Stimulated activated naive CD8-positive, alpha-beta T cell treated with anti-CD3 and anti-CD28 coated beads, Interleukin-15, amount 100 ng/mL, for 72 hours (primary cell): ENCODE data around the gene GALK2.

Experiments used
- ATAC-seq: fragments of 150-1000 bp; cut with Tn5 transposase; 2 replicates; pipeline ENCODE4 v1.10.0; 2021; ENCODE audit warnings: mild to moderate bottlenecking, moderate library complexity
- DNase-seq, 2 donors: peaks; one replicate each; pipeline ENCODE4 v3.0.0; 2021 to 2022
- H3K27ac Mint-ChIP-seq, 2 donors: one replicate each; pipeline ENCODE4 v1.8.0; 2022; ENCODE audit warnings: mild to moderate bottlenecking in 2 of 2, mixed read lengths in 2 of 2, moderate library complexity in 2 of 2
- H3K27me3 Mint-ChIP-seq: one replicate; pipeline ENCODE4 v1.8.0; 2022; ENCODE audit warnings: mixed read lengths
- H3K4me1 Mint-ChIP-seq: one replicate; pipeline ENCODE4 v1.8.0; 2022; ENCODE audit warnings: mild to moderate bottlenecking, mixed read lengths
- H3K4me3 Mint-ChIP-seq, 2 donors: one replicate each; pipeline ENCODE4 v1.8.0; 2022; ENCODE audit warnings: mild to moderate bottlenecking in 2 of 2, mixed read lengths in 2 of 2, moderate library complexity in 1 of 2
- H3K9me3 Mint-ChIP-seq, 2 donors: one replicate each; pipeline ENCODE4 v1.8.0; 2022; ENCODE audit warnings: mixed read lengths in 2 of 2

GALK2 gene

DNA sequence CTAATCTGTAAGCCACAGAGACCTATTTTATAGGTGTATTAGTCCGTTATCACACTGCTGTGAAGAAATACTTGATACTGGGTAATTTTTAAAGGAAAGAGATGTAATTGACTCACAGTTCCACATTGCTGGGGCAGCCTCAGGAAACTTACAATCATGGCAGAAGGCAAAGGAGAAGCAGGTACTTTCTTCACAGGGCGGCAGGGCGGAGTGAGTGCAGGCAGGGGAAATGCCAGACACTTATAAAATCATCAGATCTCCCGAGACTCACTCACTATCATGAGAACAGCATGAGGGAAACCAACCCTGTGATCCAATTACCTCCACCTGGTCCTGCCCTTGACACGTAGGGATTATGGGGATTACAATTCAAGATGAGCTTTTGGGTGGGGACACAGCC lies 108.7 kb downstream of the GALK2 start:
- H3K4me3 Mint-ChIP-seq: no peak overlapping the region
- no peaks in the 10 kb centered on the region for H3K9me3 Mint-ChIP-seq
- no peak overlapping the region for H3K27ac Mint-ChIP-seq
- ATAC-seq: no peak
- no peaks in the 10 kb centered on the region for H3K4me1 Mint-ChIP-seq
- no peaks in the 10 kb centered on the region for H3K27me3 Mint-ChIP-seq
- no peak for DNase-seq

DNA sequence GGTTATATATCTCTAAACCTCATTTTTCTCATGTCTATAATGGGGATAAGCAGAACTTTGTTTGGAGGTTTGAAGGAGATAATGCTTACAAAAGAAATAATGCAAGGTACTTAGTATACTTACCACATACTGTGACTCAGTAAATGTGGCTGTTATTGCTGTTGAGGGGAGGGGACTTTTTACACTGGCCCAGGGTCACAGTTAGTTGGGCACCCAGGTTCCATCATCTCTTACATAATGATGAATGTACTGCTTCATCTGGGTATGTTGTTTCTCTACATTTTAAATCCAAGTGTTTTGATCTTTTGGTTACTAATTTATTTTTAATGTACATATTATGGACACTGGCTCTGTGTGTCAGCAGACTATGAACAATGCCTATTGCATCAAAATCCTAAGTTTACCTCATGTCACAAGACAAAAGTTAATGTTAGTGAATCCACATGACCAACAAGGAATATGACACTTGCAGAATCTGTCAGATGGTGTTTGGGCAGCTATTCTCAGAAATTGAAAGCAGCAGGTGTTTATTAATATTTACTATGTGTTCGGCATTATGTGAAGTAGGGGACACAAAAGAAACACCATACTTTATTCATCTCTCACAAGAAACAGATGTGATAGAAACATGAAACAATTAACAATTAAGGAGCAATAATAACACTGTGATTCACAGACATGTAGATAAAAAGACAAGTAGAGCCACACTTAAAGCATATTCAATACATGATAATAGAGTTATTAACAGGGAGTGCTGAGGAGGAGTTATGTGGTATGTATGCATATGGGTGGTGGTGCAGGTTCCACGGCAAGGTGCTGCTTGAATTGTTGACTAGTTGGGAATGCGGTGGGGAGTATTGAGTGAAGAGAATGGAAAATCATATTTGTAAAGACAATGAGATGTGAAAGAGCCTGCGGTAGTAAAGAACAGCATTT lies 109.7 kb downstream of the GALK2 start:
- Mint-ChIP-seq H3K4me3 (no peak overlapping the region), H3K9me3 (no peaks in the 10 kb centered on the region), H3K27me3 (no peaks in the 10 kb centered on the region), H3K27ac (no peak overlapping the region), H3K4me1 (no peaks in the 10 kb centered on the region)
- no peak for DNase-seq
- ATAC-seq: peak; percentile 64

DNA sequence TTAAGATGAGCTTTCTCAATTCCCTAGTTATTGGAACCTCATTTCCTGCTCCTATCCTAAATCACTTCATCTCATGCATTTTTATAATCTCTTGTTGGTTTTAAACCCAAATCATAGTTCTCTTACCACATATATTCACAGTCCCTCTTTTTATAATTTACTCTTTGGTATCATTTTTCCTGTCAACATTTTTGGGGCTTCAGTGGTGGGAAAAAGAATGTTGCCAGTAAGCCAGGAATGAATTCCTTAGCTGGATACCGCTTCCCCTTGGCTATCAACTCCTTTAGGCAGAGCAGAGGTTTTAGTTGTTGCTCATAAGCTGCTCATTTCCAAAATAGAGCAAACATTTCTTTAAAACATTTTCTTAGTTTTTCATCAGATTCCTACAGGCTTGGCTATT lies 112.3 kb downstream of the GALK2 start:
- ATAC-seq: no peak
- H3K4me1 Mint-ChIP-seq: peaks cover 23% of the 10 kb centered on the region
- no peak overlapping the region for H3K27ac Mint-ChIP-seq
- H3K9me3 Mint-ChIP-seq: peaks cover 0 to 6% of the 10 kb centered on the region in 2 donors
- no peak for DNase-seq
- no peak overlapping the region for H3K4me3 Mint-ChIP-seq
- H3K27me3 Mint-ChIP-seq: no peaks in the 10 kb centered on the region

DNA sequence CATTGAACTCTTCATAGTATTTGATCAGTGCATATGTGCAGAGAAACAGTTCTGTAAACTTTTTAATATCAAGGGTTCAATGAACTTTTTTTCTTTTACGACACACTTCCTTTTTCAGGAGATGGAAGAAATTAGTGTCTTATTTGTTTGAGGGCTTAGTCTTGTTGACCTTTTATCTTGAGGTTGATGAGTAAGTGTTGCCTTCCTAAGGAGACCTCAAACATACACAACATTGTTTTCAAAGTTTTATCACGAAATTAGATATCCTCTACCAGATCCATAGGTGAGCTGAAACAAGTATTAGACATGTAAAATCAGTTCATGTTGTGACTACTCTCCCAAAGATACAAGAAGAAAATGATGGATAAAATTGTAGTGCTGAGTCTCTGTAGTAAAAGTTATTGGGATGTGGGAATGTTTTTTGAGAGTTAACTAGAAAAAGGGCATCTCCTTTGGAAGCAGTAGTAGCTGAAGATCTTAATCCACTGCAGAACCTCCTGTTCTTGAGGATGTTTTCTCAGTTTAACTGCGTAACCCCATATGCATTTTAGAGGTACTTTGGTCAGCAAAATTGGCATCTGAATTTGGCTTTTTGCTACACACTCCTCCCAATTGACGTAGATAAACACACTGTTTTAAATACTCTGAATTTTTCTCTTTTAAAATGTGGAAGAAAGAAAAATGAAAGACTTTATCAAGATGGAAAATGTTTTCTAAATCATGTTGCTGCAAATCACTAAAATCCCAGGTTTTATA lies 116.8 kb downstream of the GALK2 start:
- H3K27ac Mint-ChIP-seq: peak overlapping the region in 1 of 2 donors; percentile 81

DNA sequence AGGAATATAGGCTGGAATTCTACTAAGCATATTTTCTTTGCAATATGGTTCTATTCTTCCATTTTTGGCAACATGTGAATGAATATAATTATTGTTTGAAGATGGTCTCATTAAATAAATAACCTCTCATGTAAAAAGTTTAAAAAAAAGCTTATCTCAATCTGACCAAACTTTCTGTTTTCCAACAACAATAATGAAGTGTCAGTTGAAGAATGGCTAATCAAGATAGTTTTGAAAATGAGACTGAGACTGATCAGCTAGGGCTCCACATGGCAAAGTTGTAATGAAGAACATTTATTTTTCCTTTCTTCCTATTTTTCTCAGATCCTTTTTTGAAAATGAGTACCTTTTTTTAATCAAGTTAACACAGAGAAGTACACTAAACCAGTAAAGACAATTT lies 117.4 kb downstream of the GALK2 start:
- H3K9me3 Mint-ChIP-seq: peaks cover 0 to 6% of the 10 kb centered on the region in 2 donors
- H3K4me3 Mint-ChIP-seq: no peak overlapping the region
- no peaks in the 10 kb centered on the region for H3K27me3 Mint-ChIP-seq
- peaks cover 54% of the 10 kb centered on the region for H3K4me1 Mint-ChIP-seq
- H3K27ac Mint-ChIP-seq: peak overlapping the region; percentile 54 to 81
- ATAC-seq (no peak), DNase-seq (no peak)

More for the DNA sequence above, 116.8 kb downstream of the GALK2 start:
- Mint-ChIP-seq H3K4me3 (peak overlapping the region; percentile 21 to 24), H3K9me3 (peaks cover 0 to 6% of the 10 kb centered on the region in 2 donors), H3K4me1 (peaks cover 53% of the 10 kb centered on the region), H3K27me3 (no peaks in the 10 kb centered on the region)
- DNase-seq (no peak), ATAC-seq (peak; percentile 89)

DNA sequence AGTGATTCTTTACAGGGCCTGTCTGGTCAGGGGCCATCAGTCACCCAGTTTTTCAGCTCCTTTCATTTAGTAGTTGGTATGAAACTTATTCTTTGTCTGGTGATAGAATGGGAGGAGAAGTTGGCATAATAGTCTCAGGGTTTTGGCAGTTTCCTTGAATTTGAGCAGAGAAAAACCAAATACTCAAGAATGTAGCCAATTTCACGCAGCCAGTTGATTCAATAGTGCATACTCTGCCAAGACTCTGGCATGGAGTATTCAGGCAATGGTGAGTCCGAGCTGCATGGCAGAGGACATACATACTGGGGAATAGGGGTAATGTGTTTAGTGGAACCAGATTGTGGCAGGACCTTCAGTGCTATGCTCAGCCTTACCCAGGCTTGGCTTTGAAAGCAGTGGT lies 118.3 kb downstream of the GALK2 start:
- DNase-seq (no peak), ATAC-seq (no peak)
- peaks cover 54% of the 10 kb centered on the region for H3K4me1 Mint-ChIP-seq
- no peak overlapping the region for H3K4me3 Mint-ChIP-seq
- peak overlapping the region; percentile 69 to 86 for H3K27ac Mint-ChIP-seq
- H3K9me3 Mint-ChIP-seq: peaks cover 0 to 6% of the 10 kb centered on the region in 2 donors
- H3K27me3 Mint-ChIP-seq: no peaks in the 10 kb centered on the region

DNA sequence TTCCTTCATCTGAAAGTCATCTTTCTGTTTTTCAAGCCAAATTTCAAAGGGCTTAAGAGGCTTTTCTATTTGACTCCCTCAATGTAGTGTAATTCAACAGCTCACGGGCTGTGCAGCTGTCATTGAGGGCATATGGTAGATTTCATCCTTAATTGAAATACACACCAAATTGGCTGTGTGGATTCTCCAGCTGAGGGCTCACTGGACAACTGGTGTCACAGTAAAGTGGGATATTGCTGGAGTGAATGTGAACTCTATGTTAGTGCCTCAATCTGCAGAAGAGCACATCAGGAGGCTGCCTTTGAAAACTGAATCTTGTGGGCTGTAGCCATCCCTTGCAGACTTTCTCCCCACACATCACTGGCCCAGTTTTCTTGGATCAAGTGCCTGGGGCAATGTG lies 120.1 kb downstream of the GALK2 start:
- Mint-ChIP-seq H3K9me3 (peaks cover 0 to 5% of the 10 kb centered on the region in 2 donors), H3K4me1 (peaks cover 52% of the 10 kb centered on the region), H3K27me3 (no peaks in the 10 kb centered on the region), H3K27ac (no peak overlapping the region), H3K4me3 (no peak overlapping the region)
- DNase-seq (no peak), ATAC-seq (no peak)

DNA sequence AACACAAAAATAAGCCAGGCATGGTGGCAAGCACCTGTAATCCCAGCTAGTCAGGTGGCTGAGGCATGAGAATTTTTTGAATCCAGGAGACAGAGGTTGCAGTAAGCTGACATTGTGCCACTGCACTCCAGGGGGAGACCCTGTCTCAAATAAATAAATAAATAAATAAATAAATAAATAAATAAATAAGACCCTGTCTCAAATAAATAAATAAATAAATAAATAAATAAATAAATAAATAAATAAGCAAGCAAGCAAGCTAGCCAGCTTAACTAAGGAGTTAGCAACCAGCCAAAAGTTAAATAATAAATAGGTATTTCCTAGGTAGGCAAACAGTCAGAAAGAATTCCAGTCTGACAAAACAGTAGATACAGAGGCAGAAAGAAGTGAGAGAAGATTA lies 123.9 kb downstream of the GALK2 start:
- Mint-ChIP-seq H3K4me3 (no peak overlapping the region), H3K9me3 (no peaks in the 10 kb centered on the region), H3K4me1 (peaks cover 15% of the 10 kb centered on the region), H3K27me3 (no peaks in the 10 kb centered on the region), H3K27ac (no peak overlapping the region)
- ATAC-seq (no peak), DNase-seq (no peak)

DNA sequence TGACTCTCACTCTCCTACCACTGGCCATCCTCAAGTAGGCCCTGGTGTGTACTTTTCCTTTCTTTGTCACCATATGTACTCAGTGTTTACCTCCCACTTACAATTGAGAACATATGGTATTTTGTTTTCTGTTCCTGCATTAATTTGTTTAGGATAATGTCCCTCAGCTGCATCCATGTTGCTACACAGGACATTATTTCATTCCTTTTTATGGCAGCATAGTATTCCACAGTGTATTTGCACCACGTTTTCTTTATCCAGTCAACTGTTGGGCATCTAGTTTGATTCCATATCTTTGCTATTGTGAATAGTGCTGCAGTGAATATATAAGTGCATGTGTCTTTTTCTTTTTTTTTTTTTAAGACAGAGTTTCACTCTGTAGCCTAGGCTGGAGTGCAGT lies 126.2 kb downstream of the GALK2 start:
- H3K27ac Mint-ChIP-seq: no peak overlapping the region
- H3K4me3 Mint-ChIP-seq: no peak overlapping the region
- H3K4me1 Mint-ChIP-seq: peaks cover 13% of the 10 kb centered on the region
- no peak for DNase-seq
- no peak for ATAC-seq
- no peaks in the 10 kb centered on the region for H3K27me3 Mint-ChIP-seq
- peaks cover 8 to 12% of the 10 kb centered on the region in 2 donors for H3K9me3 Mint-ChIP-seq

DNA sequence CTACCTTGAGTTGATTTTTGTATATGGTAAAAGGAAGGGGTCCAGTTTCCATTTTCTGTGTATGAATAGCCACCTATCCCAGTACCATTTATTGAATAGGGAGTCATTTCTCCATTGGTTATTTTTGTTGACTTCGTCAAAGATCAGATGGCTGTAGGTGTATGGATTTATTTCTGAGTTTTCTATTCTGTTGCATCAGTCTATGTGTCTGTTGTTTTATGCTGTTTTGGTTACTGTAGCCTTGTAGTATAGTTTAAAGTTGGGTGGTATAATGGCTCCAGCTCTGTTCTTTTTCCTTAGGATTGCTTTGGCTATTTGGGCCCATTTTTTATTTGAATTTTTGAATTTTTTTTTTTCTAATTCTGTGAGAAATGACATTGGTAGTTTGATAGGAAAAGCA lies 127.5 kb downstream of the GALK2 start:
- H3K4me3 Mint-ChIP-seq: no peak overlapping the region
- peaks cover 7% of the 10 kb centered on the region for H3K4me1 Mint-ChIP-seq
- DNase-seq (no peak), ATAC-seq (no peak)
- H3K27me3 Mint-ChIP-seq: no peaks in the 10 kb centered on the region
- no peak overlapping the region for H3K27ac Mint-ChIP-seq
- H3K9me3 Mint-ChIP-seq: peaks cover 8 to 12% of the 10 kb centered on the region in 2 donors

DNA sequence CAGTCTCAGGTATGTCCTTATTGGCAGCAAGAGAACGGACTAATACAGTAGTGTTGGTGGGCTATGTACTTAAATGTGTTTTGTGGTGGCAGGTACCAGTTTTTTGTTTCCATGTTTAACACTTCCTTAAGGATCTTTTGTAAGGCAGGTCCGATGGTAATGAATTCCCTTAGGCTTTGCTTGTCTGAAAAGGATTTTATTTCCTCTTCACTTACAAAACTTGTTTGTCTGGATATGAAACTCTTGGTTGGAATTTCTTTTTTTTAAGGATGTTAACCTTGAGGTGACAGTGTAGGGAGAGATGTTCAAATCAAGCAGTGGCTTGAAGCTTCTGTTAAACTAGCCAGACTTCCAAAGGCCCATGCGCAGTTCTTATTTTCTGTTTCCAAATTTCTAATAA lies 130.8 kb downstream of the GALK2 start:
- H3K4me3 Mint-ChIP-seq: no peak overlapping the region
- no peaks in the 10 kb centered on the region for H3K27me3 Mint-ChIP-seq
- DNase-seq (no peak), ATAC-seq (no peak)
- peaks cover 14% of the 10 kb centered on the region for H3K4me1 Mint-ChIP-seq
- peaks cover 8 to 12% of the 10 kb centered on the region in 2 donors for H3K9me3 Mint-ChIP-seq
- no peak overlapping the region for H3K27ac Mint-ChIP-seq

DNA sequence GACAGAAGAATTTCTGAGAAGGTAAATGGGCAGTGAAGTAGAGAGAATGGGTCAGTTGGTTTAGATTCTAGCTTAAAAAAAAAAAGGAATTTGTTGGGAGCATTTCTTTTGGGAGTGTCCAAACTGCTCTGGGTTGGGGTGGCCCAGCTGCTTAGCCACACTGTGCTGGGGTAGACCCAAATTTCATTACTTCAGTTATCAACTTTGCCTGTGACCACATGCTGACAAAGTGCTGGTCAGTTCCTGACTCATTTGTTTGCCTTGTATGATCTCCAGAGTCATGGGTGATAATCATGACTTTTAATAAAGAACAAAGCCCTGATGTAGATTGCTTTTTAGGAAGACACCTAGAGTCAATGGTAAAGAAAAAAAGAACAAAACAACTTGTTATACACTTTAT lies 131.5 kb downstream of the GALK2 start:
- ATAC-seq (no peak), DNase-seq (no peak)
- H3K4me3 Mint-ChIP-seq: no peak overlapping the region
- peaks cover 14% of the 10 kb centered on the region for H3K4me1 Mint-ChIP-seq
- no peaks in the 10 kb centered on the region for H3K27me3 Mint-ChIP-seq
- peaks cover 8 to 12% of the 10 kb centered on the region in 2 donors for H3K9me3 Mint-ChIP-seq
- H3K27ac Mint-ChIP-seq: no peak overlapping the region

DNA sequence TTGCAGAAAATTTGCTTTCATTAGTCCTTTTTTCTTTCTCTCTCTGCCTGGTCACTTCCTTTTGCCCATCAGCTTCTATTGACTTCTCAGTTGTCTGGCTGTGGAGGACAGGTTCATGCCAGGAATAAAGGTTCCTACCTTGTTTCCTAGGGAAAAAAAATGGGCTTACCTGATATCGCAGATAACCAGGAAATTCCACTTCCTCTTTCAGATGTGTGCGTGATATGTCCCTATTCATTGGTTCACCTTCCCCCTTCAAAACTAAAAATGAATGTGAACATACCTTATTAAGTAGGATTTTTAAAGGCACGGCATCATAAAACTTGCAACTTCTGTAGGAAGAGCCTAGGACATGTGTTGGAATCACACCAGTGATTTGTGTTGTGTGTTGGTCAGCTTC lies 133.0 kb downstream of the GALK2 start:
- peaks cover 8 to 12% of the 10 kb centered on the region in 2 donors for H3K9me3 Mint-ChIP-seq
- no peak overlapping the region for H3K27ac Mint-ChIP-seq
- ATAC-seq (no peak), DNase-seq (no peak)
- H3K4me1 Mint-ChIP-seq: peaks cover 14% of the 10 kb centered on the region
- H3K27me3 Mint-ChIP-seq: no peaks in the 10 kb centered on the region
- no peak overlapping the region for H3K4me3 Mint-ChIP-seq

DNA sequence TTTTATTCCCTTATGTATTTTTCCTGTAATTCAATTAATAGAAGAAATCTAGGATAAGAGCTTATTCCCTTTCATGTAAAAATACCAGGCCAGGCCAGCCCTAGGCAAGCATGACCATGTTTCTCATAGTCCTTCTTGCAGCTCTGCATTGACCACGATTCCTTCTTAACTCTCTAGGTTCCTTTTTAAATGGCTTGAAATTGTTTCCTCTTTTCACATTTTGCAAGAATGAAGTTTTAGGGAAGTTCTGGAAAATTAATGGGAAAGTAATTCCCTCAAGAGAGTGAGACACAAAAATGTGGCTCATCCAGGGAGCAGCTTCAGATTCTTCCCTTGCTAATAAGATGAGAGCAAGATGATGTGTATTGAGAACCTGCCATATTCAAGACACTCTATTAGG lies 136.5 kb downstream of the GALK2 start:
- Mint-ChIP-seq H3K9me3 (no peaks in the 10 kb centered on the region), H3K27me3 (no peaks in the 10 kb centered on the region), H3K4me1 (peaks cover 18% of the 10 kb centered on the region), H3K27ac (no peak overlapping the region), H3K4me3 (no peak overlapping the region)
- DNase-seq: no peak
- ATAC-seq: no peak

DNA sequence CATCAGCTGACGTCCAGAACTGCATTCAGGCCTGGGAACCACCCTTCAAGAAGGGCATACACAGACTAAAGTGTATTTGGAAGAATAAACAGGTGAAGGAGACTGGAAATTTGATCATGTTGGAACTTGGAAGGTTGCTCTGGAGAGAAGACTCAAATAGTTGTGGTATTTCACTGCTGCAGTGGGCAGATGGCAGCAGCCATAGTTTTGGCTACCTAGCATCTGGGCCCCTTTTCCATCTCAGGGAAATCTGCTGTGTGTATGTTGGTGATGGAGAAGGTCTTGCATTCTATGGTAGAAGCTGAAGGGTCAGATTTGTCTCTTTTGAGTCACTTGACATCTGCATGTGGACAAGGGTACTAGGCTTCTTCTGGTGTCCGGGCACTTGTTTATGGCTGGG lies 138.6 kb downstream of the GALK2 start:
- Mint-ChIP-seq H3K4me1 (peaks cover 18% of the 10 kb centered on the region), H3K27me3 (no peaks in the 10 kb centered on the region), H3K4me3 (no peak overlapping the region), H3K9me3 (no peaks in the 10 kb centered on the region), H3K27ac (no peak overlapping the region)
- ATAC-seq (no peak), DNase-seq (no peak)

DNA sequence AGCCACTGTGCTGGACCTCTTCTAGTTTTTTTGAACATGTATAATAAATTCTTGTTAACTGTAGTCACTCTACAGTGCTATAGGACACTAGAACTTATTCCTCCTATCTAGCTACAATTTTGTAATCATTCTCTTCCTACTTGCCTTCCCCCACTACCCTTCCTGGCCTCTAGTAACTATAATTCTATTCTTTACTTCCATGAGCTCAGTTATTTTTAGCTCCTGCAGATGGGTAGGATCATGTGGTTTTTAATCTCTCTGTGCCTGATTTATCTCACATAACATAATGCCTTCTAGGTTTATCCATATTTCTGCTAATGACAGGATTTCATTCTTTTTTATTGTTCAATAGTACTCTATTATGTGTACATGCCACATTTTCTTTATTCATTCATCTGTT lies 139.8 kb downstream of the GALK2 start:
- Mint-ChIP-seq H3K9me3 (no peaks in the 10 kb centered on the region), H3K4me1 (peaks cover 17% of the 10 kb centered on the region), H3K27ac (peak overlapping the region in 1 of 2 donors; percentile 37), H3K27me3 (no peaks in the 10 kb centered on the region), H3K4me3 (no peak overlapping the region)
- DNase-seq (no peak), ATAC-seq (no peak)
